GM18507 (cell line): ENCODE data around the gene CAPZA1.

ENCODE experiments used
- DNase-seq: peaks from one replicate; pipeline ENCODE4 v3.0.0; 2011; ENCODE audit warnings: low read depth; ENCODE audit not compliant: insufficient read length; ENCODE audit errors: extremely low spot score
- FAIRE-seq: peaks from 2 replicates; lab custom pipeline; 2011; peaks lifted over from hg19 to GRCh38; lab: Jason Lieb, UNC

The CAPZA1 gene

GRCh38 chr1:112697781-112698201 lies 78.2 kb downstream of the CAPZA1 start:
- DNase-seq (no peak), FAIRE-seq (no peak)

- DNase-seq: no peak
- no peak for FAIRE-seq
Observed at GRCh38 chr1:112698366-112699310, 79.0 kb downstream of the CAPZA1 start.

GRCh38 chr1:112699425-112700144 lies 80.0 kb downstream of the CAPZA1 start:
- no peak for DNase-seq
- FAIRE-seq: no peak

DNA sequence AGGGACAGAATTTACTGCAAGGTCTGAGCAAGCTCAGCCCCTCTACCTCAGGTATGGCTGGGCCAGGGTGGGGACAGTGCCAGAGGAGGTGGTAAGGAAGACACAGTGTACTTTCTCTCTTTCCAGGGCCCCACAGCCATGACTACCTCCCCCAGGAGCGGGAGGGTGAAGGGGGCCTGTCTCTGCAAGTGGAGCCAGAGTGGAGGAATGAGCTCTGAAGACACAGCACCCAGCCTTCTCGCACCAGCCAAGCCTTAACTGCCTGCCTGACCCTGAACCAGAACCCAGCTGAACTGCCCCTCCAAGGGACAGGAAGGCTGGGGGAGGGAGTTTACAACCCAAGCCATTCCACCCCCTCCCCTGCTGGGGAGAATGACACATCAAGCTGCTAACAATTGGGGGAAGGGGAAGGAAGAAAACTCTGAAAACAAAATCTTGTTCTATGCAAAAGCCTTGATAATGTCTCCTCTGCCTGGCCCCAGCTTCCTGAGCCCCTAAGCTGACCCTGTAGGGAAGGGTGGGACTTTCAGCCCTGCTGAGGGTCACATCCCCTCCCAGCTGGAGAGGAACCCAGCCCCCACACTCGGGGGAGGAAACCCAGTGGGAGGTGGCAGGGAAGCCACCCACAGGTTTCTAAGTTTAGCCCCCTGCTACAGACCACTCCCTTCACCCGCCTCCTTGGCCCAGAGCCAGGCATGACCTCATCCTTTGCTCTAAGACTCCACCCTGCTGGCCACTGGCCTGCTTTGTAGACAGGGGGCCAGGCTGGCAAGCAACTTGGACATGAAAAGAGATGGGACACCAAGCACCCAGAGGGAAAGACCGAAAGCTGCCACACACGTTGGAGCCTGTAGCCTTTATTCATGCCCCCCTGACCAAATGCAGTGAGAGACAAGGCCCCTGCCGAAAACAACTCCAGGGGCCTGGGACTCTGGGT lies 80.9 kb downstream of the CAPZA1 start:
- FAIRE-seq (peak; percentile 54), DNase-seq (peak; percentile 42)

- DNase-seq (no peak), FAIRE-seq (no peak)
Observed at GRCh38 chr1:112701227-112702066, 81.8 kb downstream of the CAPZA1 start.

GRCh38 chr1:112702067-112702395 lies 82.4 kb downstream of the CAPZA1 start:
- no peak for FAIRE-seq
- DNase-seq: no peak

DNA sequence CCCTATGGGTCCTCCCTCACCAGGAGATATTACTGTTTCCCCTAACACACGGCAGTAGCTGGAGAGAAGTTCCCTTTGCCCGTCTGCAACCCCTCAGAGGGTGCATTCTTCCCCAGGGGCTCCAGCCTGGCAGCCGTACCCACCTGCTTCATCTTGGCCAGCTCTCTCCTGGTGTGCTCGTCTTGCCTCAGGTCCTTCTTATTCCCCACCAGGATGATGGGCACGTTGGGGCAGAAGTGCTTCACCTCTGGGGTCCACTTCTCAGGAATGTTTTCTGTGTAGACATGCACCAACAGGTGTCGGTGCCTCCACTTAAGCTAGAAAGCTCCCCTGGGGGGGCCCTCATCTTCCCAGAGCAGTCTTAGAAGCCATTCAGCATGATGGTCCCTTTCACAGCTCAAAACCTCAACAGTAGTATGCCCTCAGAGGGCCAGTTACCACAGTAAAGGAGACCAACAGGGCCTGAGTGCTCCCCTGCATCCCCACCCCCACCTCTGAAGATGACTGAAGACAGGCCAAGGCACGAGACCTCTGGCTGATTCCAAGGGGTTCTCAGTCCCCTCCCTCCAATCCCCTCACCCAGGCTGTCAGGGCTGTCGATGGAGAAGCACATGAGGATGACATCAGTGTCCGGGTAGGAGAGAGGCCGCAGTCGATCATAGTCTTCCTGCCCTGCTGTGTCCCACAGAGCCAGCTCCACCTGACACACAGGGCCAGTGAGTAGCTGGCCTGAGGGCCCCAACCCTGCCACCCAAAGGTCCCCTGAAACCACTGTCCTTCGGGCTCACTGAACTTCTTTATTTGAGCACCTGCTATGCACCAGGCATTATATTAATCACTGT lies 83.0 kb downstream of the CAPZA1 start:
- FAIRE-seq: no peak

DNA sequence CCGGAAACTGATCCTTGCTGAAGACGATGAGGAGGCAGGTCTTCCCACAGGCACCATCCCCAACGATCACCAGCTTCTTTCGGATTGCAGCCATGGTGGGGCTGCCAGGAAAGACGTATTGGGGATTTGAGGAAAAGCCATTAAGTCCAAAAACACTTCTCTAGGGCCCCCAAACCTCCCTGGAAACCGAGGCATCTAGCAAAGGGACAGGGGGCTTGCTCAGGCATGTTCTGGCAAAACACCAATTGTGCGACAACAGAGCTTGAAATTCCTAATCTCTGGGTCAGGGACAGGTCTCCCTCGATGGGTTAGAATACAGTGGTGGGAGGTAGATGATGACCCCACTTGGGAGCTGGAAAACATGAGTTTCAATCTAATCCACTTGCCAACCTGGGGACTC lies 84.1 kb downstream of the CAPZA1 start:
- FAIRE-seq: no peak

More for the DNA sequence above, 83.0 kb downstream of the CAPZA1 start:
- no peak for DNase-seq

GRCh38 chr1:112704391-112704933 lies 84.8 kb downstream of the CAPZA1 start:
- FAIRE-seq (no peak), DNase-seq (no peak)

More for the DNA sequence above, 84.1 kb downstream of the CAPZA1 start:
- DNase-seq: no peak

GRCh38 chr1:112704934-112705627 lies 85.4 kb downstream of the CAPZA1 start:
- DNase-seq (peak; percentile 71), FAIRE-seq (peak; percentile 89)

DNA sequence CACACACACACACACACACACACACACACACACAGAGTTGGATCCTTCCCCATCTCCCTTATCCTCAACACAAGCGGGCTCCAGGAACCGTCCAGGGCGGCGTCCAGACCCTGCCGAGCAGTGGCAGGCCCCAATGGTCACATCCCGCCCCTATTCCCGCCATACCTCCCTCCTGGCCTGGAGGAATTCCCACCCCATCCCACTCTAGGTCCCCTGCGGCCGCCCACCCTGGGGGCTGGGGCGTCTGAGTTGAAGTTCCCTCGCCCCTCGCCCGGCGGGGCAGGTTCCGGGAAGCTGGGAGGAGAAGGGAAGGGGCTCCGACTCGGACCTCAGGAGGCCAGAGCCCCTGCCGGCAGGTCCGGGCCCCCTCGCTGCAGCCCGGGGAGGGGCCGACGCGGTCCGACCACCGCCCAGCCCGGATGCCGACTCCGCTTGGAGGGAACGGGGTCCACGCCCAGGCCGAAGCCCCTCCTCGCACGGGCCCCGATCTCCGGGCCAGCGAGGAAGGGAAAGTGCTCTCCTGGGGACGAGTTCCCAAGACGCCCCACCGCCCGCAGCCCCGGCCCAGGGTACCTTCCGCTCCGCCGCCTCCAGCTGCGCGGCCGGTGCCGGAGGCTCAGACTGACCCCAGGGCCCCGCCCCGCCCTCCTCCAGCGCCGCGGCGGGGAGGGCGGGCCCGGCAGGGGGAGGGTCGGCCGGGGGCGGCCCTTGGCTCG lies 87.0 kb downstream of the CAPZA1 start, which contains the start of gene RHOC:
Gene RHOC, minus strand, starts transcription at position 623 of the 716 bp plus-strand sequence. CDS start 3,328 bp downstream, outside the sequence.
- DNase-seq (peak; percentile 67), FAIRE-seq (no peak)

GRCh38 chr1:112707221-112708001 lies 87.8 kb downstream of the CAPZA1 start:
- DNase-seq: peak; percentile 70
- peak; percentile 44 for FAIRE-seq

GRCh38 chr1:112708002-112708448 lies 88.4 kb downstream of the CAPZA1 start:
- FAIRE-seq (no peak), DNase-seq (no peak)

DNA sequence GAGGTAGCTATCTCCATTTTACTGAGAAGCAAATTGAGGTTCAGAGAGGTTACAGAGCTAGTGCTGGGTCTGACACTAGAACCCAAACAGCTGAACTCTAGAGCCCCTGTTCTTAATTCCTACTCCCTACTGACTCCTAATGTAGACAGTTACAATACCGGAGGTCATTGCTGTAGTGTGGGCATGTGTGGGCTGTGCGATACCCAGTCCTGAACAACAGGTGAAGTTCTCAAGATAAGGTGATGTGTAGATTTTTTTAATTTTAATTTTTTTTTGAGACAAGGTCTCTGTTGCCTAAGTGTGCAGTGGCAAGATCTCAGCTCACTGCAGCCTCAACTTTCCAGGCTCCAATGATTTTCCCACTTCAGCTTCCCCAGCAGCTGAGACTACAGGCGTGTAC lies 88.9 kb downstream of the CAPZA1 start:
- FAIRE-seq: no peak

DNA sequence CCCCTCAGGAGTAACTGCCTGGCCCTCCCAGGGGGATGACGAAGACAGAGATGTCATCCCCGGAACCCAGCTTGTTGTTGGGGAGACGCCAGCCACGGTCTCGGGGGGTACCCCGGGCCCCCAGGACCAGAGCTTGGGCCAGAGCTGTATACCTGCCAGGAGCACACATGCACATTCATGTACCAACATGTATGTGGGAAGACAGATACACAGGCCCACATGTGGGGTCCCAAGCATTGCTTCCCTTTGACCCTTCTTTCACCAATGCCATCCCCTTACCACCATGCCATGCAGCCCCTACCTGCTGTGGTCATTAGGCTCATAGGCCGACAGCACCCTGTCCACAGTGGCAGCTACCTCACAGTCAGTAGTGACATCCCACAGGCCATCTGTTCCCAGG lies 90.5 kb downstream of the CAPZA1 start:
- no peak for DNase-seq
- FAIRE-seq: no peak

More for the DNA sequence above, 88.9 kb downstream of the CAPZA1 start:
- no peak for DNase-seq
